SK-N-SH (cell line): ENCODE data around the gene CTBP2.

Experiments
- FOSL2 ChIP-seq: IDR thresholded peaks from 2 replicates; pipeline ENCODE4 v1.4.0; 2012; ENCODE audit warnings: low read depth, mild to moderate bottlenecking, moderate library complexity, borderline replicate concordance
- TCF12 ChIP-seq: IDR thresholded peaks from 2 replicates; pipeline ENCODE4 v1.4.0; 2012
- USF2 ChIP-seq: fragments of 150-350 bp; IDR thresholded peaks from 2 replicates; pipeline ENCODE4 v1.6.1; 2017; ENCODE audit warnings: antibody characterized with exemption, low read length, low read depth, borderline replicate concordance

DNA sequence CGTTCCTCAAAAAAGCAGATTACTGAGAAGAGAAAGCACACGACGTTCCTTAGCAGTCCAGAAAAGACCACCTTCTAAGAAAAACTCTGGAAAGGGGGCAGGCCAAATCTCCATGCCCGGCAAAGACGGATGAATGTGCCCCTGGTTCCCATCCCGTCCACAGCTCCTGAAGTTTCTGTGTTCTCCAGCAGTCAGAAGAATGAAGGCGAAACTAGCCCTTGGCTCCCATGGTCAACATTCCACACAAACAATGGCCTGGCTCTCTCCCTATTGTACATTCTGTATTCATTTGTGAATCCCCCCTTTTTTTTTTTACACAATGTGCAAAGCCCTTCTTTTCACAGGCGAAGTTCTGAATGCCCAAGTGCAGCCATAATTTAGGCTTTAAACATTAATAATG is 5.3 kb downstream of the CTBP2 start:
- TF ChIP-seq FOSL2 (no peak), TCF12 (no peak), USF2 (no peak)
